ENCODE results near the gene ZNRF3.

Gene ZNRF3

DNA sequence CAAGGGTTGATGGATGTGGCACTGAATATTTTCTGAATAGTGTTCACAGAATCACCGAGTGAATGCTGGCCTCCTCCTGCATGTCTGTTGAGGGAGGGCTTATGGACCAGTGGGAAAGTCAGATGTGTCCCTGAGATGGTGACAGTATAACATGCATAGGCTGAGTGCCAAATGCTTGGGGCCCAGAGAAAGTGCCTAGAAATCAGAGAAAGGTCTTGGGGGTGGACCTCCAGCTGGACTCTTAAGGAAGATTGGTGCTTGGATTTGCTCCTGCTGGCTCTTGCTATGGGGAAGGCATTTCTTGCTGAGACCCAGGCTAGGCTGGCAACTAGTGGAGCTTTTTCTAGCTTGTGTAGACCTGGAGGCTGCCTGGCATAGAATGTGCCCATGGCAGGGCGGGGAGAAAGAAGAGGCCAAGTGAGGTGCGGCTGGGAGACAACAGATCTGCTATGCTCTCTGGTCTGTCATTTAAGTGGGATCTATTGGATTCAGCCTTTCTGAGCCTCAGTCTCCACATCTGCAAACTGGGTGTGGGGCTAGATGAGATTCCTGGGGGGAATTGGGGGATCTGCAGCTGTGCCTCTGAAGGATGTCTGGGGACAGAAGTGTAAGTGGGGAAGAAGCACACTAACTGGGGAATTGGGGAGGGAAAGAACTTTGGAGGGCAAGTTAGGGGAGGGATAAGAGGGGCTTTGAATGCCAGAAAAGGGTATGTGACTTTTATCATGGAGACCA, 27.4 kb downstream of the ZNRF3 start:
- DNase-seq, result no peak

GRCh38 chr22:28911304-28911690, 27.9 kb downstream of the ZNRF3 start:
- no peak for DNase-seq

DNA sequence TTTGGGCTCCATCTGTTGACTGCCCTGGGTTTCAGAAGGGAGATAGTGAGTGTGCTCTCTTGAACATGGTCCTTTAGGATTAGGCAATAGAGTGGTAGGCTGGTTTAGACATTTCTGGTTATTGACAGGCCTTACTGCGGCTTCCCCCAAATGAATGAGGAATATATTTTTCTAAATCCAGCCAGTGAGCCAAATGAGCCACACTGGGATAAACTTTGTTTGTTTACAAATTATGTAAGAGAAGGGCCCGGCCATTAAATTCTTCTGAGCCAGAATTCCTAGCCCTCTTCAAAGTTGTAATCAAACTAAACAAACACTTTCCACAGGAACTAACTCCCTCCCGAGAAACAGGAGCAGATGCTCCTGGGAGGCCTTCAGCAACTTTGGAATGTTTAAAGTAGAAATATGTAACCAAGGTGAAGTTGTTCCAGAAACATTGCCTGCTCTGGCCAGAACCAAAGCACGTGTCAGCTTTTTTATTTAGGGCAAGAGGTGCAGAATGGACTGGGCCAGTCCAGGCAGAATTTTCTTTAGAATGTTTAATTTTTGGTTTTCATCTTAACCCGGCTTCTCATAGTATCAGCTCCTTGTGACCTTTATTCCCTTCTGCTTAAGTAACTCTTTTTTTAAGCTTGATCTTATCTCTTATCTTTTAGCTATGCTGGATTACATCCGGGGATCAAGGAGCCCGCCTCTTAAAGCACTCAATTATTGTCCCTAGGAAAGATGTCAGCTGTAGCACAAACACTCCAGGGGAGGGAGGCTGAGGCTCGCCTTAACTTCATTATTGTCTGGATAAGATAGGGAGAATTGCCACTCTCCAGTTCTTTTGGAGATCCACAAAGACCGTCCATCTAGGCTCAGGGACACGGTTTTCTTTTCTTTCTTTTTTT, 28.7 kb downstream of the ZNRF3 start:
- peak; percentile 26 for DNase-seq

- no peak for DNase-seq
Observed at GRCh38 chr22:28914201-28914600, 30.8 kb downstream of the ZNRF3 start.

- no peak for DNase-seq
Observed at GRCh38 chr22:28915969-28916368, 32.6 kb downstream of the ZNRF3 start.

- DNase-seq, result no peak
Observed at GRCh38 chr22:28917747-28918549, 34.6 kb downstream of the ZNRF3 start.

- no peak for DNase-seq
Observed at GRCh38 chr22:28918550-28919271, 35.3 kb downstream of the ZNRF3 start.

DNA sequence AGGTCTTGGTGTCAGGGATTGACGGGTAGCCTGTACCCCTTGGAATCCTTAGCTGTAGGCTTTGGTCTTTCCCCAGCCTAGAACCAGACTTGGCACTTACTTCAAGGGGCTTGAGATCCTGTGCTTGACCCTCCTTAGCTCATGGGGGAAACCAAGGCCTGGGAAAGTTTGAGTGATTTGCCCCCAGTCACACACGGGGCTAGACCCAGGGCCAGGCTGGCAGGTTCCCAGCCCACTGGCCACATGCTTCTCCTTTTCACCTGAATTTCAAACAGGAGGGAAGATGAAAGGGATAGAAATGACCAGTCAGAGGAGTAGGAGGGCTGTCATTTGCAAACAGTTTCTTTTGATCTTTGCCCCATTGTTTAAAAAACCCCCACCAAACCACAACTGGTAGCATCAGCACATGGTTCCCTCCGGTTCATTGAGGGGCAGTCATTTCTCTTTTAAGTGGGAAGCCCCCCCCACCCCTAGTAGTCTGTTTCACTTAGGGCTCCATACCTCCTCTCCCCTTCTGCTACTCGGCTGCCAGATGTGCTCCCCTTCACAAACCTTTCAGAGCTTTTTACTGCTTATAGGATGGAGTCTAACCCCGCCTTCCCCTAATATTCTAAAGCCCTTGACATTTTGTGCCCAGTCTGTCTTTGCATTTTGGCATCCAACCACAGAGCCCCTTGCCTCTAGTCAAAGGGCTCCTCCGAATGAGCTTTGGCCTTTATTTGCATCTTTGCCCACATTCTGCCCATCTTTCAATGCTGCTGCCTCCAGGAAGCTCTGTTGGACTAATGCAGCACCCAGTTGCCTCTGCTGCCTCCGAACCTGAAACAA, 37.6 kb downstream of the ZNRF3 start:
- no peak for DNase-seq

GRCh38 chr22:28921585-28921879, 38.2 kb downstream of the ZNRF3 start:
- no peak for DNase-seq

DNA sequence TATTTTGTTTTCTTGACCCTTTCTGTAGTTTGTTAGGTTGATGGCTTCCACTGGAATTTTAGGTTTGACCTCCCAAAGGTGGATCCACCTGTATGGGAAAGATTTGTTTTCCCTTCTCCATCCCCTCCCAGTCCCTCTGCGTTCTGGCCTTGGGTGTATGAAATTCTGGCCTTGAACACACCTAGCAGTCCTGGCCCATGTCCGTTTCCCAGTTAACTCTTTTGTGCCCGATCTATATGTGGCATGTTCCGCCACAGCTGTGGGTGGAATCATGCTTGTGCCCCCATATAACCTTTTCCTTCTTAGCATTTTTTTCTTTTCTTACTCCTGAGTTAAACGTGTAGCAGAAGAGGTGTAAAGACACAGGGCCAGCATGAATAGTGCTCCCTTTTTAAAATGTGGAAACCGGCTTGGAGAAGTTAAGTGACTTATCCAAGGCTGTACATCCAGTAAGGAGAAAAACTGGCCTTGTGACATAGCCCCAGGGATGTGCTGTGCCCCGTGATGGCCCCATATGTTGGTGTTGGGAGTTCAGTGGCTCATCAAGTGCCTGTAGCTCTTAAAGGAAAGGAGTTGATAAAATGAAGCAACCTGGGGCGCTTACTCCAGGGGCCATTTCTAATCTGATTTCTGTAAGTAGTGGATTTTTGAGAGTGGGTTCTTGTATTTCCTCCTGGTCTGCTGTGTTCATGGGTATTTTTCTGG, 39.3 kb downstream of the ZNRF3 start:
- no peak for DNase-seq

DNA sequence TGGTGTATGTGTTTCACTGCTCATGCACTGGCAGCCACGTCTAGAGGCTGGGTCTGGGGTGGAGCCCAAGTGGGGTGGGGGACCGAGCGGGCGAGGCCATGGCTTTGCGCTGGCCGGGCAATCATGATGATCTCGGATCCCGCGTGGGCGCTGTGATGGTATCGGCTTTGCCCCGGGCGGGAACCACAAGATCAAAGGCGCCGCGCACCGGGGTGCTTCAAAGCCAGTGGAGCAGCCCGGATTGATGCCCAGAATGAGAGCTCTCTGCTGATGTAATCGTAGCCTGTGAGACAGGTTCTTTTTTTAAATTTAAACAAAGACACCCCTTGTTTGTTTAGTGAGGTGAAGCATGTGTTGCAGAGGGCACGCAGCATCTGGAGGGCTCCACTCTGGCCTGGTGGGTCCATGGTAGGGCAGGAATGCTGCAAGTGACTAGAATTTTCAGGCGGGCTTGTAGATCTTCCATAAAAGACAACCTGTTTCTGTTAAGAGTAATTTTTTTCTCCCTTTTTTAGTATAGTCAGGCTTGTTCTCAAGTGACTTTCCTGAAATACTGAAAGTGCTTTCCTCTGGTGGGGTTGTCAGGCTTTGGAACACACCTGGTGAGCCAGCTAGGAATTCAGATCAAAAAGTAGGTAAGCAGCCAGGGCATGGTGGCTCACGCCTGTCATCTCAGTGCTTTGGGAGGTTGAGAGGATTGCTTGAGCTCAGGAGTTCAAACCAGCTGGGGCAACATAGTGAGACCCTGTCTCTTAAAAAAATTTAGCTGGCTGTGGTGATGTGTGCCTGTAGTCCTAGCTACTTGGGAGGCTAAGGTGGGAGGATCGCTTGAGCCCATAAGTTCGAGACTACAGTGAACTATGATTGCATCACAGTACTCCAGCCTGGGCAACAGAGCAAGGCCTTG, 40.7 kb downstream of the ZNRF3 start:
- no peak for DNase-seq

- DNase-seq, result no peak
Observed at GRCh38 chr22:28925916-28926315, 42.5 kb downstream of the ZNRF3 start.

GRCh38 chr22:28927630-28928029, 44.3 kb downstream of the ZNRF3 start:
- DNase-seq, result no peak

- no peak for DNase-seq
Observed at GRCh38 chr22:28929197-28929596, 45.8 kb downstream of the ZNRF3 start.

- DNase-seq, result peak; percentile 45
Observed at GRCh38 chr22:28930357-28931007, 47.1 kb downstream of the ZNRF3 start.

DNA sequence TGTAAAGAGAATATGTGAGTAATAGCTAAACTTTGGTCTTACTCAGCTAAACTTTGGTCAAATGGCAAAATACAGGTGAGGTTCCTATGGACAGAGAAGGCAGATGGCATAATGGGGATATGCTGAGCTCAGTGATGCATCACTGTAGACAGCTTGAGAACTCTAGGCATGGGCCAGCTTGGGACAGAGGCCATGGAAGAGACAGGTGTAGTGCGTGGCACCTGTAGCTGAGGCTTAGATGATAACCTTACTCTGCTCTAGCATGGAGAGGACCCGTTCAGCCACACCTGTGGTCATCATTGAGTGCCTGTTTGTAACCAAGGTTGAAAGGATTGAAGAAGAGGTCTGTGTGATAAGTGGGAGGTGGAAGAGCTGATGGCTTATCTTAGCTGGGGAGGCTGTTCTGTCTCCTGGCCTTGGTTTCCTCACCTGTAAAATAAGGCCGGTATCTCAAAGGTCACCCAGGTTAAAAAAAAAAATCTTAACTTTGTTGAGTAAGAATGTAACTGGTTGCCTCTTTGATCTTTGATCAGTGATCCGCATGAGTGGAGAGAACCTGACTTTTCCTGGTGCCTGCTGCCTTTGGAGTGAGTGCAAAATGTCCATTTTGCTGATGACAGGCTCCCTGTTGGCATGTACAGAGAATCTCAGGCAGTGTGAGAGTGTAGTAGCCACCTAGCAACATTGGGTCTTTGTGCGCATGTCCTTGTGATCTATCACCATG, 48.6 kb downstream of the ZNRF3 start:
- no peak for DNase-seq

DNA sequence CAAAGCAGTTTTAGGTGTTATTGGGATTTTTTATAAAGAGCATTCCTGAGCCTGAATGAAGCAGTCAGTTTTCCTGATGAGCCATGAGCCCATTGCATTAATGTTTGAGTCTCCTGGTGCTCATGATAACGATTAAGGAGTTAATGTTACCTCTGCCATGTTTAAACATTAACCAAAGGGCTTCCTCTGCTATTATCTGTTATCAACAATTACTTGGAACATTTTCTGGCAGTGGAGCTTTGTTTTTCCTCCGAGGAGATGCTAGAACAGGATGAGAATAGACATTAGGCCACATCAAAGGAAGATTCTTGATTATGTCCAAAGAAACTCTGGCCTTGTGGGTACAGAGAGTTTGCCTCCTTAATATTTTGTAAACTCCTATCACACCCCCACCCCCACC, 49.9 kb downstream of the ZNRF3 start:
- no peak for DNase-seq

GRCh38 chr22:28934026-28934425, 50.7 kb downstream of the ZNRF3 start:
- DNase-seq, result no peak

DNA sequence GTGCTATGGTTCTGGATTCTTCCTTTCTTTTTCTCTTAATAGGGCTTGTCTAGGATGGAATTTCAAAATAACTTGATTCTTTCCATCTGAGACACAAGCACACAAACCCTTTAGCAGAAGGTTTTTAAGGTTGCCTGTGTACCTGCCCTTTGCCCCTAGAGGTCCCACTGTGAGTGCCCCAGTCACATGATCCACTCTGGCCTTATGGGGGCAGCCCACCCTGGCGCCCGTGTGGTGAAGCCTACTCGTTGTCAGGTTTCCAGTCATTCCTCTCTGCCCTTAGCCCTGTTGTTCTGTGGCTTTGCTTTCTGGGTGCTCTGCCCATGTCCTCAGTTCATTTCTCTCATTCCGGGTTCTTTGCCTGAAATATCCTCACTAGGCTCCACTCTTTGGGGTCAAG, 51.8 kb downstream of the ZNRF3 start:
- DNase-seq, result no peak

Measured in NCI-H226 (cell line).